ENCODE data around the gene FIGNL2. TPM values are rescaled to one million over a fixed set of nuclear protein-coding genes. Genes with fewer than 3 reads are reported as not detected.

FIGNL2 gene
- total and polyA plus RNA-seq, 11 donors = 0.13 to 0.93 (median 0.35) TPM

DNA sequence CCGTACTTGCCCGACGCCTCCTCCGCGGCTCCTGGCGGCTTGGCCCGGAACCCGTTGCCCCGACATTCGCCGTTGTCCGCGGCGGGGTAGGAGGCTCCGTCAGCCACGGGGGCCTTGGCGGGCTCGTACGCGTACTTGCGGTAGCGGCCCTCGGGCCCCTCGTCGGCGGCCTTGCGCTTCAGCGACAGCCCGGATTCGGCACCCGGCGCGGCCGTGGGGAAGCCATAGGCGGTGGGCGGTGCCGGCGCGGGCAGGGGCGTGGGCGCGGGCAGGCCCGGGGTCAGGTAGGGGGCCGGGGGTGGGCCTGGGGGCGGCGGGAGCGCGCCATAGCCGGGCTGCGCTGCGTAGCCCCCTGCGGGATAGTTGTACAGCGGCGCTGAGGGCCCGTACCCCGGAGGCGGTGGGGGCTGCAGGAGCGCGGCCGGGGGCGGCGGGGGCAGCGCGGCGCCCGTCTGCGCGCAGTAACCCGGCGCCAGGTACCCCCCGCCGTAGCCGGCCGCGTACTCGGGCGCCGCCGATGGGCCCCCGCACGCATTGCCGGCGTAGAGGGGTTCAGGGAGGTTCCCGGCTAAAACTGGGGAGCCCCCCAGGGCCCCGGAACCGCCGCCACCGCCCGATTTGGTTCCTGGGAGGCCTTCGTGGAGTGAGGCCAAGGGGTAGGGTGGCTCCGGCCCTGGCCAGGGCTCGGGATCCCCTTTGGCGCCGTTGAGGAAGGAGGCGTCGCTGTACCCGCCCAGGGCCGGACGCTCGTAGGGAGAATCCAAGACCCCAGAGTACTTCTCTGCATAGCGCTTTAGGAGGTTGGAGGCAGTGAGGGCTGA is 26.9 kb downstream of the FIGNL2 start:
- intact Hi-C loops (cut with DNase I) = loop anchor here in 7 of 10 donors (5.0 to 10.0 kb wide), 4 partner anchors 51 to 399 kb away; partner anchors contain the start of gene SLC4A8 (in 6 of the 7)
- ATAC-seq = peak in 1 of 4 donors; percentile 27
- H3K36me3 ChIP-seq = no peaks in the 10 kb centered on the region

DNA sequence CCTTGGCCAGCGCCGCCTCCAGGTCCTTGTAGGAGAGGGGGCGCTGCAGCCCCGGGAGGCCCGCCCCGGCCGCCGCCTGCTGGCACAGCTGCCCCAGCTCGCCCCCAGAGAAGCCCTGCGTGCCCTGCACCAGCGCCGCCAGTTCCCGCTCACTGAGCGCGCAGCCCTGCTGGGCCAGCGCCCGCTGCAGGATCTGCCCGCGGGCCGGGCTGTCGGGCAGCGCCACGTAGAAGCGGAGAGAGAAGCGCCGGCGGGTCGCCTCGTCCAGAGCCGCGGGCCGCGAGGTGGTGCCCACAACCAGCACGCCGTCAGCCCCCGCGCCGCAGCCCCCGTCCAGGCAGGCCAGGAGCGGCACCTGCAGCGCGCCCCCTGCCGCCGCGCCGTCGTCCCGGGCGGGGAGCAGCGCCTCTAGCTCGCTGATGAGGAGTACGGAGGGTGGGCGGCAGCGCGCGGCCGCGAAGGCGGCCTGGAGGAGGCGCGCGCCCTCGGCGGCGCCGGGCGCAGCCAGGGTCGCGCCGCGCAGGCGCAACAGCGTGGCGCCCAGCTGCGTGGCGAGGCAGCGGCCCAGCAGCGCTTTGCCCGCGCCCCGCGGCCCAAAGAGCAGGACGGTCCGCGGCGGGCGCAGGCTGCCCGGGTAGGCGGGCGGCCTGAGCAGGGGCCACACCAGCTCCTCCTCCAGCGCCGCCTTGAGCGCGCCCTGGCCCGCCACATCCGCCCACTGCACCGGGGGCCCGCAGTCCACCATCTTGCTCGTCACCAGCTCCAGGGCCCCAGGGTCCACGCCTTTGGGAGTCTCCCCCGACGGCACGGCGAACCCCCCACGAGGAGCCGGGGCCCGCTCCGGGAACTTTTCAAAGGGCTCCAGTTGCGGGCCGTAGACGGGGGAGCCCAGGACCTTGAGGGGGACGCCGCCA is 27.7 kb downstream of the FIGNL2 start:
- intact Hi-C loops (cut with DNase I) = loop anchor here in 7 of 10 donors (5.0 to 10.0 kb wide), 4 partner anchors 52 to 398 kb away; partner anchors contain the start of gene SLC4A8 (in 6 of the 7)
- Histone ChIP-seq H3K36me3 (no peaks in the 10 kb centered on the region), H3K27me3 (peaks cover 0 to 22% (median 5%) of the 10 kb centered on the region in 9 donors), H3K9me3 (no peaks in the 10 kb centered on the region), H3K4me1 (peaks cover 0 to 10% (median 0%) of the 10 kb centered on the region in 12 donors), H3K4me3 (peak overlapping the region; percentile 29 to 71 (median 53)), H3K27ac (peak overlapping the region in 9 of 12 donors; percentile 14 to 76 (median 40))
- peak; percentile 64 to 85 (median 70) for DNase-seq
- peak; percentile 7 to 82 (median 60) for ATAC-seq
- WGBS, 4 donors = 30 to 48% (median 36%) methylated on average over 27 to 113 of the region's 113 CpGs
- peak in 1 of 2 donors; percentile 24 for TF ChIP-seq POLR2A (IDR thresholded peaks at IDR 0.05)
- TF ChIP-seq, protein P1, sequence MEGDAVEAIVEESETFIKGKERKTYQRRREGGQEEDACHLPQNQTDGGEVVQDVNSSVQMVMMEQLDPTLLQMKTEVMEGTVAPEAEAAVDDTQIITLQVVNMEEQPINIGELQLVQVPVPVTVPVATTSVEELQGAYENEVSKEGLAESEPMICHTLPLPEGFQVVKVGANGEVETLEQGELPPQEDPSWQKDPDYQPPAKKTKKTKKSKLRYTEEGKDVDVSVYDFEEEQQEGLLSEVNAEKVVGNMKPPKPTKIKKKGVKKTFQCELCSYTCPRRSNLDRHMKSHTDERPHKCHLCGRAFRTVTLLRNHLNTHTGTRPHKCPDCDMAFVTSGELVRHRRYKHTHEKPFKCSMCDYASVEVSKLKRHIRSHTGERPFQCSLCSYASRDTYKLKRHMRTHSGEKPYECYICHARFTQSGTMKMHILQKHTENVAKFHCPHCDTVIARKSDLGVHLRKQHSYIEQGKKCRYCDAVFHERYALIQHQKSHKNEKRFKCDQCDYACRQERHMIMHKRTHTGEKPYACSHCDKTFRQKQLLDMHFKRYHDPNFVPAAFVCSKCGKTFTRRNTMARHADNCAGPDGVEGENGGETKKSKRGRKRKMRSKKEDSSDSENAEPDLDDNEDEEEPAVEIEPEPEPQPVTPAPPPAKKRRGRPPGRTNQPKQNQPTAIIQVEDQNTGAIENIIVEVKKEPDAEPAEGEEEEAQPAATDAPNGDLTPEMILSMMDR (IDR thresholded peaks at IDR 0.05) = peak in 6 of 12 donors; percentile 9 to 55 (median 30)

More for the DNA sequence above, 26.9 kb downstream of the FIGNL2 start:
- peak overlapping the region in 8 of 12 donors; percentile 13 to 76 (median 45) for H3K27ac ChIP-seq
- H3K4me1 ChIP-seq = peaks cover 0 to 16% (median under 1%) of the 10 kb centered on the region in 12 donors
- 37 to 75% (median 55%) methylated on average over 49 to 101 of the region's 101 CpGs for WGBS, 4 donors
- H3K27me3 ChIP-seq = peaks cover 0 to 22% (median 5%) of the 10 kb centered on the region in 9 donors
- TF ChIP-seq, protein P1 (IDR thresholded peaks at IDR 0.05) = no peak
- TF ChIP-seq POLR2A (IDR thresholded peaks at IDR 0.05) = no peak
- DNase-seq = no peak
- H3K4me3 ChIP-seq = peak overlapping the region; percentile 29 to 71 (median 53)
- H3K9me3 ChIP-seq = no peaks in the 10 kb centered on the region

DNA sequence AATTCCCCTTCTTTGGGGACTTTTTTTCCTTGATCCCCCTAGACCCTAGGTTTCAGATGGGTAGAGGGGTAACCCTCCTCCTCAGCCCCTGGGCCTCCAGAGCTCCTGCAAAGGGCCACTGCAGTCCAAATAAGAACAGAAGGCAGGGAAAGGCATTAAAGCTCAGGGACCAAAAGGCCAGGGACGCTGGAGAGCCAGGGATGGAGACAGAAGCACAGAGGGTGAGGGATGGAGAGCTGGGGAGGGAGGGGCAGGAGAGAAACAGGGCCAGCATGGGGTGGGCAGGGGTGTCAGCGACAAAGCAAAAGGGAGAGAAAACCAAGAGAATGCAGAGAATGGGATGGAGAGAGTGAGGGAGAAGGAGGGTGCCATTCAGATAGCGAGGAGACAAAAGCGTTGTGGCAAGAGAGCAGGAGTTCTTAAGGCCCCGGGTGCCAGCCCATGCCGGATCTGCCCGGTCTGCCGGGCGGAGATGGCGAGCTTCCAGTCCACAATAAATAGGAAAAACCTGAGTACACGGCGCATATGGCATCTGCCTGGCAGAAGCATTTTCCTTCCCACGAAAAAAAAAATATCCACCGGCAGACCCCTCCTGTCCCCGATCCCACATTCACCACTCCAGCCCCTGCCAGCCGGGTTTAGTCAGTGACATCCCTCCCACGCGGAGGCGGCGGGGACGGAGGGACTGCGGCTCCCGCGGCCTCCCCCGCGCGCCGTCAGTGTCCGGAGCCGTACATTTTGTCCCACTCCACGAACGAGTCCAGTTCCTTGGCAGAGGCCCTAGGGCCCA is 28.6 kb downstream of the FIGNL2 start:
- DNase-seq (peak in 1 of 5 donors; percentile 43), ATAC-seq (peak in 1 of 4 donors; percentile 22)
- peaks cover 0 to 16% (median 6%) of the 10 kb centered on the region in 12 donors for H3K4me1 ChIP-seq
- TF ChIP-seq, protein P1 (IDR thresholded peaks at IDR 0.05) = no peak
- no peak for TF ChIP-seq POLR2A (IDR thresholded peaks at IDR 0.05)
- H3K27ac ChIP-seq = peak overlapping the region in 4 of 12 donors; percentile 18 to 76 (median 42)
- peaks cover 0 to 25% (median 5%) of the 10 kb centered on the region in 9 donors for H3K27me3 ChIP-seq
- no peaks in the 10 kb centered on the region for H3K9me3 ChIP-seq
- 44 to 59% (median 51%) methylated on average over 32 of the region's 32 CpGs for WGBS, 4 donors
- no peaks in the 10 kb centered on the region for H3K36me3 ChIP-seq
- peak overlapping the region in 10 of 12 donors; percentile 42 to 71 (median 56) for H3K4me3 ChIP-seq
- intact Hi-C loops (cut with DNase I) = loop anchor here in 8 of 10 donors (5.0 to 10.0 kb wide), 5 partner anchors 52 to 398 kb away; partner anchors contain the start of gene SLC4A8 (in 6 of the 8)
